ENCODE data around the gene GALNT11.

GRCh38 chr7:152050547-152050971, 25.1 kb downstream of the GALNT11 start:
- TF ChIP-seq CTCF (optimal IDR thresholded peaks at IDR 0.05 in 1 of 3, IDR thresholded peaks at IDR 0.05 in 1 of 3, conservative IDR thresholded peaks at IDR 0.05 in 1 of 3; ENCODE audit: extremely low read depth in 1 of 3, insufficient read depth in 2 of 3, low read length in 3 of 3): no peak
- no peak for TF ChIP-seq EZH2 (IDR thresholded peaks at IDR 0.05; ENCODE audit: low read length)
